Keratinocyte (primary cell): Measurements from ENCODE around the gene RET. TPM values are rescaled to one million over a fixed set of nuclear protein-coding genes. Genes with fewer than 3 reads are reported as not detected.

Source experiments
- DNase-seq: peaks from one replicate; pipeline ENCODE4 v3.0.0-alpha.2; 2011; ENCODE audit warnings: low read depth, missing footprints, low spot score
- FAIRE-seq: peaks from 2 replicates; lab custom pipeline; 2011; peaks lifted over from hg19 to GRCh38; lab: Jason Lieb, UNC
- H2AFZ ChIP-seq: 2 replicates; pipeline ENCODE4 v1.6.0; 2012; ENCODE audit warnings: low read length, control low read depth, inconsistent platforms; ENCODE audit not compliant: control insufficient read depth
- H3K27ac ChIP-seq: 2 replicates; pipeline ENCODE4 v1.5.1; 2011; ENCODE audit warnings: low read length; ENCODE audit not compliant: control insufficient read depth, insufficient read depth
- H3K27me3 ChIP-seq: 3 replicates; pipeline ENCODE4 v1.6.0; 2011; ENCODE audit warnings: low read length; ENCODE audit not compliant: control insufficient read depth, insufficient read depth; ENCODE audit errors: extremely low read depth
- H3K36me3 ChIP-seq, 2 experiments: 2 replicates in 1 of 2; 3 replicates in 1 of 2; pipeline ENCODE4 v1.5.1; 2011; ENCODE audit warnings: low read length in 2 of 2, mild to moderate bottlenecking in 1 of 2; ENCODE audit not compliant: control insufficient read depth in 2 of 2, insufficient read depth in 2 of 2; ENCODE audit errors: extremely low read depth in 1 of 2
- H3K4me1 ChIP-seq: 3 replicates; pipeline ENCODE4 v1.5.1; 2011; ENCODE audit warnings: low read length; ENCODE audit not compliant: control insufficient read depth, insufficient read depth; ENCODE audit errors: extremely low read depth
- H3K4me2 ChIP-seq: 3 replicates; pipeline ENCODE4 v1.6.0; 2011; ENCODE audit warnings: low read depth, low read length; ENCODE audit not compliant: control insufficient read depth, insufficient read depth; ENCODE audit errors: extremely low read depth
- H3K4me3 ChIP-seq, 3 experiments: fragments of 200-600 bp in 1 of 3; sonication (generic) in 1 of 3; 2 replicates in 2 of 3; 3 replicates in 1 of 3; pipeline ENCODE4 v1.5.1; 2011 to 2016; ENCODE audit warnings: low read length in 3 of 3, mild to moderate bottlenecking in 3 of 3, control low read depth in 2 of 3, inconsistent platforms in 1 of 3, low read depth in 1 of 3, mixed read lengths in 1 of 3, mixed run types in 1 of 3, moderate library complexity in 1 of 3; ENCODE audit not compliant: control insufficient read depth in 2 of 3, insufficient read depth in 2 of 3; ENCODE audit errors: extremely low read depth in 1 of 3
- H3K79me2 ChIP-seq: 2 replicates; pipeline ENCODE4 v1.6.0; 2012; ENCODE audit warnings: low read length; ENCODE audit not compliant: control insufficient read depth, insufficient read depth
- H3K9ac ChIP-seq: 3 replicates; pipeline ENCODE4 v1.6.0; 2011; ENCODE audit warnings: low read length; ENCODE audit not compliant: control insufficient read depth, insufficient read depth; ENCODE audit errors: extremely low read depth
- H3K9me1 ChIP-seq: 3 replicates; pipeline ENCODE4 v1.6.0; 2011; ENCODE audit warnings: low read length; ENCODE audit not compliant: control insufficient read depth, insufficient read depth; ENCODE audit errors: extremely low read depth
- H3K9me3 ChIP-seq: 2 replicates; pipeline ENCODE4 v1.5.1; 2012; ENCODE audit warnings: low read depth, low read length; ENCODE audit not compliant: control insufficient read depth
- H4K20me1 ChIP-seq: 3 replicates; pipeline ENCODE4 v1.6.0; 2011; ENCODE audit warnings: low read length; ENCODE audit not compliant: control insufficient read depth, insufficient read depth; ENCODE audit errors: extremely low read depth
- EZH2 ChIP-seq: IDR thresholded peaks from one replicate; pipeline ENCODE4 v1.6.1; 2012; ENCODE audit warnings: inconsistent platforms, mild to moderate bottlenecking, low read length, moderate library complexity
- dilution Hi-C: fragments of 300-500 bp; cut with MboI; formaldehyde crosslinking; loops from one replicate; pipeline ENCODE4 v1.7.0; 2020; ENCODE audit warnings: low sequenced_read_pairs; ENCODE audit not compliant: extremely low pct_ligation_motif_present
- polyA plus RNA-seq, 5 experiments: library from polyadenylated mRNA; depleted of rRNA in 3 of 5; stranded (reverse) in 3 of 5; stranded (forward) in 1 of 5; unstranded in 1 of 5; fragments of >200 nt; gene quantifications; 1 replicate in 1 of 5; 2 replicates in 3 of 5; 3 replicates in 1 of 5; pipeline versions ENCODE4 v1.2.1 to v1.2.3, GENCODE V29; 2011 to 2012; ENCODE audit warnings: missing spikeins in 2 of 5, low read depth in 1 of 5, low replicate concordance in 1 of 5
- TF ChIP-seq, protein P1 (sequence below), 3 experiments: IDR thresholded peaks in 1 of 3; conservative IDR thresholded peaks in 1 of 3; optimal IDR thresholded peaks in 1 of 3; 2 replicates in 2 of 3; 3 replicates in 1 of 3; pipeline versions ENCODE3 to v1.5.1; 2011; ENCODE audit warnings: low read length in 3 of 3, mild to moderate bottlenecking in 3 of 3, moderate library complexity in 2 of 3, control low read depth in 1 of 3, inconsistent platforms in 1 of 3; ENCODE audit not compliant: insufficient read depth in 2 of 3; ENCODE audit errors: extremely low read depth in 1 of 3

RET gene
- polyA plus RNA-seq, 1 donor (not counting 4 experiments of a cell fraction or from before 2014, with no cell fraction given): 0.21 TPM

GRCh38 chr10:43090664-43091063, 13.8 kb downstream of the RET start:
- Histone ChIP-seq H3K4me2 (no peak overlapping the region), H2AFZ (no peak overlapping the region), H3K9me1 (no peaks in the 10 kb centered on the region), H4K20me1 (no peaks in the 10 kb centered on the region), H3K27ac (no peak overlapping the region), H3K9me3 (no peaks in the 10 kb centered on the region), H3K36me3 (no peaks in the 10 kb centered on the region), H3K4me3 (no peak overlapping the region), H3K79me2 (no peaks in the 10 kb centered on the region), H3K27me3 (no peaks in the 10 kb centered on the region), H3K4me1 (no peaks in the 10 kb centered on the region), H3K9ac (no peak overlapping the region)
- TF ChIP-seq, protein P1, sequence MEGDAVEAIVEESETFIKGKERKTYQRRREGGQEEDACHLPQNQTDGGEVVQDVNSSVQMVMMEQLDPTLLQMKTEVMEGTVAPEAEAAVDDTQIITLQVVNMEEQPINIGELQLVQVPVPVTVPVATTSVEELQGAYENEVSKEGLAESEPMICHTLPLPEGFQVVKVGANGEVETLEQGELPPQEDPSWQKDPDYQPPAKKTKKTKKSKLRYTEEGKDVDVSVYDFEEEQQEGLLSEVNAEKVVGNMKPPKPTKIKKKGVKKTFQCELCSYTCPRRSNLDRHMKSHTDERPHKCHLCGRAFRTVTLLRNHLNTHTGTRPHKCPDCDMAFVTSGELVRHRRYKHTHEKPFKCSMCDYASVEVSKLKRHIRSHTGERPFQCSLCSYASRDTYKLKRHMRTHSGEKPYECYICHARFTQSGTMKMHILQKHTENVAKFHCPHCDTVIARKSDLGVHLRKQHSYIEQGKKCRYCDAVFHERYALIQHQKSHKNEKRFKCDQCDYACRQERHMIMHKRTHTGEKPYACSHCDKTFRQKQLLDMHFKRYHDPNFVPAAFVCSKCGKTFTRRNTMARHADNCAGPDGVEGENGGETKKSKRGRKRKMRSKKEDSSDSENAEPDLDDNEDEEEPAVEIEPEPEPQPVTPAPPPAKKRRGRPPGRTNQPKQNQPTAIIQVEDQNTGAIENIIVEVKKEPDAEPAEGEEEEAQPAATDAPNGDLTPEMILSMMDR (optimal IDR thresholded peaks at IDR 0.05 in 1 of 3, IDR thresholded peaks at IDR 0.05 in 1 of 3, conservative IDR thresholded peaks at IDR 0.05 in 1 of 3; ENCODE audit: extremely low read depth in 1 of 3, insufficient read depth in 2 of 3, low read length in 3 of 3): no peak
- no peak for TF ChIP-seq EZH2
- dilution Hi-C loops: no loop called here
- no peak for FAIRE-seq
- DNase-seq: no peak

- Histone ChIP-seq H3K27ac (no peak overlapping the region), H3K4me2 (no peak overlapping the region), H2AFZ (no peak overlapping the region), H4K20me1 (no peaks in the 10 kb centered on the region), H3K79me2 (no peaks in the 10 kb centered on the region), H3K9me1 (no peaks in the 10 kb centered on the region), H3K36me3 (no peaks in the 10 kb centered on the region), H3K9me3 (no peaks in the 10 kb centered on the region), H3K27me3 (no peaks in the 10 kb centered on the region), H3K9ac (no peak overlapping the region), H3K4me1 (no peaks in the 10 kb centered on the region), H3K4me3 (no peak overlapping the region)
- no peak for FAIRE-seq
- no peak for DNase-seq
- dilution Hi-C loops: no loop called here
- TF ChIP-seq, protein P1 (optimal IDR thresholded peaks at IDR 0.05 in 1 of 3, IDR thresholded peaks at IDR 0.05 in 1 of 3, conservative IDR thresholded peaks at IDR 0.05 in 1 of 3; ENCODE audit: extremely low read depth in 1 of 3, insufficient read depth in 2 of 3, low read length in 3 of 3): no peak
- TF ChIP-seq EZH2: no peak
Measured at GRCh38 chr10:43091846-43092245, 15.0 kb downstream of the RET start.
